RPMI7951 (cell line): ENCODE data around the gene HTR3D. TPM values are rescaled to one million over a fixed set of nuclear protein-coding genes. Genes with fewer than 3 reads are reported as not detected.
A peak's percentile ranks its signal among the peaks of the same experiment; 100 is the strongest.
"Not testable (repeated sequence)": the region's sequence is repeated elsewhere in the genome, so short reads cannot be mapped to it uniquely, and the experiment has no call there.

ENCODE experiments used
- DNase-seq: peaks from one replicate; pipeline ENCODE4 v3.0.0-alpha.2; 2012; ENCODE audit warnings: low read depth
- total RNA-seq: library from RNA; depleted of rRNA; stranded (reverse); fragments of >200 nt; shearing (Covaris generic); gene quantifications from 2 replicates; pipeline ENCODE4 v1.2.3, GENCODE V29; 2014

The HTR3D gene
- total RNA-seq, 1 experiment from 2014 or later = not detected

GRCh38 chr3:184016169-184016570 lies 15.4 kb upstream of the HTR3D start:
- no peak for DNase-seq

- DNase-seq = peak; percentile 57
Measured at GRCh38 chr3:184016811-184017671, 14.5 kb upstream of the HTR3D start.

- DNase-seq = peak; percentile 92
Measured at GRCh38 chr3:184017672-184018423, 13.7 kb upstream of the HTR3D start, which contains the start of gene ABCC5. ABCC5 (minus strand) TSS chr3:184017884; CDS start chr3:184014392, 3,492 bp downstream.

- no peak for DNase-seq
Measured at GRCh38 chr3:184018424-184018973, 13.0 kb upstream of the HTR3D start.

GRCh38 chr3:184022323-184022722 lies 9.2 kb upstream of the HTR3D start:
- no peak for DNase-seq

GRCh38 chr3:184025256-184025655 lies 6.3 kb upstream of the HTR3D start:
- DNase-seq = not testable (repeated sequence)

GRCh38 chr3:184028275-184028890 lies 3.2 kb upstream of the HTR3D start:
- DNase-seq = not testable (repeated sequence)

- DNase-seq = no peak
Measured at GRCh38 chr3:184029443-184029842, 2.1 kb upstream of the HTR3D start.

GRCh38 chr3:184030536-184030935 lies 1.0 kb upstream of the HTR3D start:
- no peak for DNase-seq

- no peak for DNase-seq
Measured at GRCh38 chr3:184037816-184038215, 6.3 kb downstream of the HTR3D start.

- not testable (repeated sequence) for DNase-seq
Measured at GRCh38 chr3:184038307-184038706, 6.8 kb downstream of the HTR3D start.

GRCh38 chr3:184039414-184039813 lies 7.9 kb downstream of the HTR3D start:
- DNase-seq = no peak

- peak; percentile 35 for DNase-seq
Measured at GRCh38 chr3:184040010-184040409, 8.5 kb downstream of the HTR3D start.

- no peak for DNase-seq
Measured at GRCh38 chr3:184042617-184043016, 11.1 kb downstream of the HTR3D start.

- no peak for DNase-seq
Measured at GRCh38 chr3:184045995-184046394, 14.5 kb downstream of the HTR3D start.

GRCh38 chr3:184050217-184050847 lies 18.8 kb downstream of the HTR3D start:
- DNase-seq = no peak

GRCh38 chr3:184052767-184053166 lies 21.2 kb downstream of the HTR3D start, which contains the start of gene HTR3C:
HTR3C (plus strand) TSS chr3:184053047; CDS start chr3:184053081, 34 bp downstream.
- DNase-seq = no peak

GRCh38 chr3:184058029-184058428 lies 26.5 kb downstream of the HTR3D start:
- peak; percentile 7 for DNase-seq

GRCh38 chr3:184059424-184059823 lies 27.9 kb downstream of the HTR3D start:
- no peak for DNase-seq

- no peak for DNase-seq
Measured at GRCh38 chr3:184062637-184063036, 31.1 kb downstream of the HTR3D start.

GRCh38 chr3:184066211-184066610 lies 34.7 kb downstream of the HTR3D start:
- DNase-seq = no peak
